Measurements from ENCODE around the gene SNRNP40. TPM values are rescaled to one million over a fixed set of nuclear protein-coding genes. Genes with fewer than 3 reads are reported as not detected.

The SNRNP40 gene
- total RNA-seq, 1 experiment from 2014 or later, result 98.5 TPM

- no peak for DNase-seq (ENCODE audit: low read depth, low spot score)
- in situ Hi-C loops (cut with HindIII; ENCODE audit: low pct_unique_long_range_greater_than_20kb, low sequenced_read_pairs), result no loop called here
Observed at GRCh38 chr1:31243501-31244286, 52.9 kb downstream of the SNRNP40 start.

GRCh38 chr1:31241321-31241720 lies 55.3 kb downstream of the SNRNP40 start:
- no peak for DNase-seq (ENCODE audit: low read depth, low spot score)
- in situ Hi-C loops (cut with HindIII; ENCODE audit: low pct_unique_long_range_greater_than_20kb, low sequenced_read_pairs), result no loop called here

- no peak for DNase-seq (ENCODE audit: low read depth, low spot score)
- in situ Hi-C loops (cut with HindIII; ENCODE audit: low pct_unique_long_range_greater_than_20kb, low sequenced_read_pairs), result no loop called here
Observed at GRCh38 chr1:31239653-31240241, 56.8 kb downstream of the SNRNP40 start, which contains the start of gene NKAIN1. TSS of gene NKAIN1 (minus strand) at chr1:31239887. CDS start at chr1:31239547, 340 bp downstream.

- in situ Hi-C loops (cut with HindIII; ENCODE audit: low pct_unique_long_range_greater_than_20kb, low sequenced_read_pairs), result no loop called here
- no peak for DNase-seq (ENCODE audit: low read depth, low spot score)
Observed at GRCh38 chr1:31238986-31239613, 57.5 kb downstream of the SNRNP40 start.

GRCh38 chr1:31238612-31238985 lies 58.0 kb downstream of the SNRNP40 start:
- no peak for DNase-seq (ENCODE audit: low read depth, low spot score)
- in situ Hi-C loops (cut with HindIII; ENCODE audit: low pct_unique_long_range_greater_than_20kb, low sequenced_read_pairs), result no loop called here

GRCh38 chr1:31234870-31235269 lies 61.7 kb downstream of the SNRNP40 start:
- no peak for DNase-seq (ENCODE audit: low read depth, low spot score)
- in situ Hi-C loops (cut with HindIII; ENCODE audit: low pct_unique_long_range_greater_than_20kb, low sequenced_read_pairs), result no loop called here

- in situ Hi-C loops (cut with HindIII; ENCODE audit: low pct_unique_long_range_greater_than_20kb, low sequenced_read_pairs), result no loop called here
- DNase-seq (ENCODE audit: low read depth, low spot score), result no peak
Observed at GRCh38 chr1:31234123-31234708, 62.4 kb downstream of the SNRNP40 start.

GRCh38 chr1:31232689-31233088 lies 63.9 kb downstream of the SNRNP40 start:
- DNase-seq (ENCODE audit: low read depth, low spot score), result no peak
- in situ Hi-C loops (cut with HindIII; ENCODE audit: low pct_unique_long_range_greater_than_20kb, low sequenced_read_pairs), result no loop called here

GRCh38 chr1:31231802-31232201 lies 64.8 kb downstream of the SNRNP40 start:
- in situ Hi-C loops (cut with HindIII; ENCODE audit: low pct_unique_long_range_greater_than_20kb, low sequenced_read_pairs), result no loop called here
- DNase-seq (ENCODE audit: low read depth, low spot score), result no peak

GRCh38 chr1:31230378-31230777 lies 66.2 kb downstream of the SNRNP40 start:
- no peak for DNase-seq (ENCODE audit: low read depth, low spot score)
- in situ Hi-C loops (cut with HindIII; ENCODE audit: low pct_unique_long_range_greater_than_20kb, low sequenced_read_pairs), result no loop called here

GRCh38 chr1:31228986-31229385 lies 67.6 kb downstream of the SNRNP40 start:
- DNase-seq (ENCODE audit: low read depth, low spot score), result no peak
- in situ Hi-C loops (cut with HindIII; ENCODE audit: low pct_unique_long_range_greater_than_20kb, low sequenced_read_pairs), result no loop called here

GRCh38 chr1:31227891-31228568 lies 68.6 kb downstream of the SNRNP40 start:
- in situ Hi-C loops (cut with HindIII; ENCODE audit: low pct_unique_long_range_greater_than_20kb, low sequenced_read_pairs), result no loop called here
- DNase-seq (ENCODE audit: low read depth, low spot score), result no peak

- in situ Hi-C loops (cut with HindIII; ENCODE audit: low pct_unique_long_range_greater_than_20kb, low sequenced_read_pairs), result no loop called here
- no peak for DNase-seq (ENCODE audit: low read depth, low spot score)
Observed at GRCh38 chr1:31224068-31224467, 72.5 kb downstream of the SNRNP40 start.

GRCh38 chr1:31222176-31222575 lies 74.4 kb downstream of the SNRNP40 start:
- DNase-seq (ENCODE audit: low read depth, low spot score), result no peak
- in situ Hi-C loops (cut with HindIII; ENCODE audit: low pct_unique_long_range_greater_than_20kb, low sequenced_read_pairs), result no loop called here

GRCh38 chr1:31221072-31221471 lies 75.5 kb downstream of the SNRNP40 start:
- in situ Hi-C loops (cut with HindIII; ENCODE audit: low pct_unique_long_range_greater_than_20kb, low sequenced_read_pairs), result no loop called here
- DNase-seq (ENCODE audit: low read depth, low spot score), result no peak

GRCh38 chr1:31219489-31219888 lies 77.1 kb downstream of the SNRNP40 start:
- in situ Hi-C loops (cut with HindIII; ENCODE audit: low pct_unique_long_range_greater_than_20kb, low sequenced_read_pairs), result no loop called here

GRCh38 chr1:31218705-31219104 lies 77.9 kb downstream of the SNRNP40 start:
- no peak for DNase-seq (ENCODE audit: low read depth, low spot score)
- in situ Hi-C loops (cut with HindIII; ENCODE audit: low pct_unique_long_range_greater_than_20kb, low sequenced_read_pairs), result no loop called here

More at GRCh38 chr1:31219489-31219888, 77.1 kb downstream of the SNRNP40 start:
- DNase-seq (ENCODE audit: low read depth, low spot score), result no peak

GRCh38 chr1:31216016-31216415 lies 80.6 kb downstream of the SNRNP40 start:
- in situ Hi-C loops (cut with HindIII; ENCODE audit: low pct_unique_long_range_greater_than_20kb, low sequenced_read_pairs), result no loop called here
- DNase-seq (ENCODE audit: low read depth, low spot score), result no peak

Data from SK-MEL-5 (cell line).